T follicular helper cell (primary cell): ENCODE measurements around the gene P2RX4.
"Not testable (repeated sequence)": the region's sequence is repeated elsewhere in the genome, so short reads cannot be mapped to it uniquely, and the experiment has no call there.

ENCODE experiments used
- DNase-seq: peaks from one replicate; pipeline ENCODE4 v3.0.0-alpha.2; 2020; ENCODE audit warnings: low read depth

P2RX4 gene

DNA sequence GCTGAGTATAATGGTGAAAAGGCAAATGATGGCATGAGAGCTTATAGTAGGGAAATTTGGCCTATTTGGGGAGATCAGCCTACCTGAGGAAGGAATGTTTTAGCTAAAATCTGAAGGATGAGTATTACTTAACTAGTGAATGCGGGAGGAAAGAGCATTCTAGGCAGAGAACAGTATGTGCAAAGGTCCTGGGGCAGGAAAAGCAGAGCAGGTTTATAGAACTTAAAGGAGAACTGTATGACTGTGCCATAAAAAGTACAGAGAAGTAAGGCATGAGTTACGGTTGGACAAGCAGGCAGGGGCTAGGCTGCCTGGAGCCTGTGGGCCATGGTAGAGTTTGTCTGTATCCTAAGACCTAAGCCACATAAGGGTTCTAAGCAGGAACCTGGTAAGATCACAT lies 21.7 kb upstream of the P2RX4 start:
- no peak for DNase-seq

DNA sequence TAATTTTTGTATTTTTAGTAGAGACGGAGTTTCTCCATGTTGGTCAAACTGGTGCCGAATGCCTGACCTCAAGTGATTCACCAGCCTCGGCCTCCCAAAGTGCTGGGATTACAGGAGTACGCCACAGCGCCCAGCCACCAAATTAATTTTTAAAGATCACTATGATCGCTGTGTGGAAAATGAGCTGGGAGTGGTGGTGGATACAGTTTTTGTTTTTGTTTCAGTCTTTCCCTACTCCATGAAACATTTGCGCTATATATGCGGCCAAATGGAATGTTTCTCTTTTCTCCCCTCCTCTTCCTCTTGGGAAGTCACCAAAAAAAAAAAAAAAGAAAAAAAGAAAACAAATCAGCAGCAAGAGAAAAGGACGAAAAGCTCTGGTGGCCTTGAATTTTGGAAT lies 20.8 kb upstream of the P2RX4 start:
- DNase-seq: no peak

DNA sequence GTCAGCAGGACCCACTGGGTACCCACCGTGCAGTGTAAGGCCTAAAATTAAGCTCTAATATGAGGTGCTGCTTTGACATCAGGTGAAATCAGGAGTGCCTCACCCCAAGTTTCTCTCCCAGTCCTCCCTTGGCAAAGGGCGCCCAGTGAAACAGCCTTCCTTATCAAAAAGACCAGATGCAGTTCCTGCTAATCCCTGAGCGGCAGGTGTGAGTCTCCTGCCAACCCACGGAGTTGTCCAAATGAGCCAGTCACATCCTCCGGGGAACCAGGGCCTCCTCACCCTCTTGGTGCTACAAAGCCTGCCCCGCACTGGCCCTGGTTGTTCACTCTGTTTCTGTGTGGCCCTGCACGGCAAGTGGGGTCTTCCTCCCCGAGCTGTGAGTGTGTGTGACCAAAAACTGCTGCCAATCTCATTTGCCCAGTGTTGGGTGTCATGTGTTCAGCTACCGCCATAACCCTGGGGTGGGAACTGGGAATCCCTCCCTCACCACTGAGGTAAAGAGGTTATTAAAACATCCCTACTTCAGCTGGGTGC lies 20.2 kb upstream of the P2RX4 start:
- DNase-seq: no peak

DNA sequence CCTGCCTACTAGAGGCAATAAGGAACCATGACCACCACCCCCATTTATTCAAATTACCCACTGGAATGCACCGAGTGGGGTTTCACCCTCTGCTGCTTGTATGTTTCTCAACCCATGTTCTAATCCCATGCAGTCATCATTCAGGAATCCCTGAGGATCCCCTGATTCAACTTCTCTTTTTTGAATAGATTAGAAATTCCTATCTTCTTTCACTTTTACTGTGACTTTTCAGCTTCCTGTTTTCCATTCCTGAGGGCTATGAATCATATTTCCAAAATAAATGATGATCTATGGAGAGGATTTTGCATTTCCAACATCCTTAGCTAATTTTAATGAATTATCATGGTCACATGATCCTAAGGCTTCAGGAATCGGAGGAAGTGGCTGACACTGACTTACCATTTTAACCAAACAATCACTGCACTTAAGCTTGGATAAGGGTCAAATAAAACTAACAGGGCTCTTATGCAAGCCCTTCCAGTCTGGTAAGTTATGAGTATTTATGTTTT lies 19.4 kb upstream of the P2RX4 start:
- no peak for DNase-seq

DNA sequence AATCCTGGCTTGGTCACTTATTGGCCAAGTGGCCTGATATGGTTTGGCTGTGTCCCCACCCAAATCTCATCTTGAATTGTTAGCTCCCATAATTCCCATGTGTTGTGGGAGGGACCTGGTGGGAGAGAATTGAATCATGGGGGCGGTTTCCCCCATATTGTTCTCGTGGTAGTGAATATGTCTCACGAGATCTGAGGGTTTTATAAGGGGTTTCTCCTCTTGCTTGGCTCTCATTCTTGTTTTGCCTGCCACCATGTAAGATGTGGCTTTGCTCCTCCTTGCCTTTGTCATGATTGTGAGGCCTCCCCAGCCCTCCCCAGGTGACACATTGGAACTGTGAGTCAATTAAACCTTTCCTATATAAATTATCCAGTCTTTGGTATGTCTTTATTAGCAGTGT lies 18.8 kb upstream of the P2RX4 start:
- no peak for DNase-seq

DNA sequence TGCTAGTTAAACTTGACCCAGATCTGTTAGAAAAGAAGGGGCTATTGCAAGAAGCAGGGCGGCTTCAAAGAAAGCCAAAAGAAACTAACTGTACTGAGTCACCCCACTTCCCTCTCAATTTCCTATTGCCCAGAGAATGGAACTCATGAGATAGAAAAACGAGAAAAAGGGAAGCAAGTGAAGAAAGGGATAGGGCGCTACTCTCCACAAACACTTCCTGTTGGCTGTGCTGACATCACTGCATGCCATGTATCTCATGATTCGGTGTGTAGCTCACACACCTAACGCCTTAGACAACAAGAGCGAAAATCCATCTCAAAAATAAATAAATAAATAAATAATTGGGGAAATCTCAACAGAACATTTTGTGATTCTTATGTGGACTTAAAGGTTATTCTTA lies 13.0 kb upstream of the P2RX4 start:
- DNase-seq: no peak

DNA sequence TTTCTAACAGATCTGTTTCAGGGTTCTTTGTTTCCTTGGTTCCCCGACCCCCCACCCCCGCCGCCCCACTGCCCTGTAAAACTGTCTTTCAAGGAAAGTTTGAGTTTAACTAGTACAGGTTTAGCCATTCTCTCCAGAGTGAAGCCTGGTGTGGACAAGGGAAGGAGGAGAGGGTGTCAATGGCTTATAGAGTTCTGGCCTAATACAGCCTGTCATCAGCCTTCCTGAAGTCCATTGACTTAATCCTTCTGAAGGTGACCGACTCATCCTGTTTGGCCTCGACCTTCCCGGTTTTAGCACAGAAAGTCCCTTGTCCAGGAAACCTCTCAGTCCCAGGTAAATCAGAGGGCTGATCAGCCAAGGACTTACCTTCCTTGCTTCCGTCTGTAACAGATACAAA lies 11.0 kb upstream of the P2RX4 start:
- no peak for DNase-seq

DNA sequence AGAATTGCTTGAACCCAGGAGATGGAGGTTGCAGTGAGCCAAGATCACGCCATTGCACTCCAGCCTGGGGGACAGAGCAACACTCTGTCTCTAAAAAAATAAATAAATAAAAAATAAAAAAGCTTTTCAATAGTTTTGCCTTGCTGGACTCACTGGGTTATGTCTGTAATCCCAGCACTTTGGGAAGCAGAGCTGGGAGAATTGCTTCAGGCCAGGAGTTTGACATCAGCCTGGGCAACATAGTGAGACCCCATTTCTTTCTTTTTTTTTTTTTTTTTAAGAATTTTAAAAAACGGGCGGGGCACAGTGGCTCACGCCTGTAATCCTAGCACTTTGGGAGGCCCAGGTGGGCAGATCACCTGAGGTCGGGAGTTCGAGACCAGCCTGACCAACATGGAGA lies 8.8 kb upstream of the P2RX4 start:
- not testable (repeated sequence) for DNase-seq

DNA sequence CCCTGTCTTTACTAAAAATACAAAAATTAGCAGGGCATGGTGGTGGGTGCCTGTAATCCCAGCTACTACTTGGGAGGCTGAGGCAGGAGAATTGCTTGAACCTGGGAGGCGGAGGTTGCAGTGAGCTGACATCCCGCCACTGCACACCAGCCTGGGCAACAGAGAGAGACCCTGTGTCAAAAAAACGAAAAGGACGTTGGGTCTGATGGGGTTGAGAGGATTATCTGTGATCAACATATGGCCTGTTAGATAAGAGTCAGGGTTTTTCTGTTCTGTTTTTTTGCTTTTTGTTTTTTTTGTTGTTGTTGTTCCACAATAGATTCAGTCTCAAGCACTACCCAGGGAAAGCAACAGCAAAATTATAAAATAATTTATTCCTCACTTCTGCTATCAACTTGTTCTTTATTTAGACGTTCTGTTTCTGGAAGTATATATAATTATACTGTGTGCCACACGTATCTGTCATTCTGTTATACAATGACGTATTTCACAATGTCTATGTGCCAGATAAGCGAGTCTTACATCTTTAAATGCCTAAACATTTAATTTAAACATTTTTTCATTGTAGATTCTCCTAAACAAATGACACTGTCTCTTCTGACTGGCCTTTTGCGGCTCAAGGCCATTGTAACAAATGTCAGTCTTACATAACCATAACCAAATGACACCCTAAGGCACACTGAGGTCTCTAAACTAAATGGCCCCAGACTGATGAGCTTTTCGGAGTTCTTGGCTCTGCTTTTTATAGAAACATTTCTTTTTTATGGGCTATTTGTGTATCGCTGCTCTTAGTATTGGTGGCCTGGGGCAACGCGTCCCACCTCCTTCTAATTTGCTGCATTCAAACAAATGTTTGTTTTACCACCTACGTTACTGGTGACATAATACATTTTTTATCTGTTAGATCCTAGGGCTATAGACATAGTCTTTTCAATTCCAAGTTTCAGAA lies 7.2 kb upstream of the P2RX4 start:
- DNase-seq: no peak

DNA sequence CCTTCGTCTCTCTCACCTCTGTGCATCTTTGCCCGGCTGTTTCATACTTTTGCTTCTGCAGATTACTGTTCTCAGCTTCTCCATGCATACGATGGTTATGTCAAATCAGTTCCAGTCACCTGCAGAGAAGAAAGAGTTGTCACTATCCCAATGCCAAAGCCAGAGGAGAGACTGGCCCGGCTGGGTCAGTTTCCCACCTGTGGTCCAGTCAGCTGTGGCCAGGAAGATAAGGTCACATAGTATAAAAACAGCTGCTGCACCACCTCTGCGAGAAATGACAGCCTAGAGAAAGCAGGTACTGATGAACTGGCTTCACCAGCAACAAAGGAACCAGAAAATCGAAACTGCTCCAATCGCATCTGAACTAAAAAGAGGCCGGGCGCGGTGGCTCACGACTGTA lies 6.4 kb upstream of the P2RX4 start:
- DNase-seq: no peak

DNA sequence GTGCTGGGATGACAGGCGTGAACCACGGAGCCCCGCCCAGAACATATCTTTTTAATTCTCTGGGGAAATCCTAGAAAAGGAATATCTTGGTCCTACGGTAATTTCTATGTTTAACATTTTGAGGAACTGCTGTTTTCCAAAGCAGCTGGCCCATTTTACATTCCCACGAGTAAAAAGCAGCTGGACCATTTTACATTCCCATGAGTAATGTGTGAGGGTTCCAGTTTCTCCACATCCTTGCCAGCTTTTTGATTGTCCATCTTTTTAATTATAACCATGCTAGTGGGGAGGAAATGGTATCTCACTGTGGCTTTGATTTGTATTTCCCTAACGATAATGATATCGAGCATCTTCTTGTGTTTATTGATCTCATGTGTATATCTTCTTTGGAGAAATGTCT lies 4.4 kb upstream of the P2RX4 start:
- DNase-seq: no peak

DNA sequence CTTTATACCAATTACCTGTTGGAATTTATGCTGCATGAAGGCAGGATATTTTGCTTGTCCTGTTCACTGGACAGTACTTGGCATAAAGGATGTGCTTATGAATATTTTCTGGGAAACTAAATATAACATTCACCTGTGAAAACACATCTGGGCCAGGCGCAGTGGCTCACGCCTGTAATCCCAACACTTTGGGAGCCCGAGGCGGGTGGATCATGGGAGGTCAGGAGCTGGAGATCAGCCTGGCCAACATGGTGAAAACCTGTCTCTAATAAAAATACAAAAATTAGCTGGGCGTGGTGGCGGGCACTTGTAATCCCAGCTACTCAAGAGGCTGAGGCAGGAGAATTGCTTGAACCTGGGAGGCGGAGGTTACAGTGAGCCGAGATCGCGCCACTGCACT lies 1.4 kb upstream of the P2RX4 start:
- DNase-seq: not testable (repeated sequence)

DNA sequence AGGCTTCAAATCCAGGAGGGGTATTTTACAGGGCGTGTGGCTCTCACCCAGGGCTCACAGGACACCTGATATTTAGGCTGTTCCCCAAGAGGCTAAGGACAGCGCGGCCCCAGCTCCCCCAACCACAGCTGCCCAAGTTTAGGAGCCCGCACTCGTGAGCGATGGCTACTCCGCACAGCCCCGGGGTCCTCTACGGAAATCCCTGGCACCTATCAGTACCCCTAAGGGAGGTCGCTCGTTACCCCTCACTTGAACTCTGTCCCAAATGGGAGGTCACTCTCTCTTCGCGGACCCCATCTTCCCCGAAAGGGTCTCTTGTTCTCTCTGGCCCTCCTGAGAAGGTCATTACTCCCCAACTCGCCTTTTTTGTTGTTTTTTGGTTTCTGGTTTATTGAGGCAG lies 708 bp upstream of the P2RX4 start:
- no peak for DNase-seq

DNA sequence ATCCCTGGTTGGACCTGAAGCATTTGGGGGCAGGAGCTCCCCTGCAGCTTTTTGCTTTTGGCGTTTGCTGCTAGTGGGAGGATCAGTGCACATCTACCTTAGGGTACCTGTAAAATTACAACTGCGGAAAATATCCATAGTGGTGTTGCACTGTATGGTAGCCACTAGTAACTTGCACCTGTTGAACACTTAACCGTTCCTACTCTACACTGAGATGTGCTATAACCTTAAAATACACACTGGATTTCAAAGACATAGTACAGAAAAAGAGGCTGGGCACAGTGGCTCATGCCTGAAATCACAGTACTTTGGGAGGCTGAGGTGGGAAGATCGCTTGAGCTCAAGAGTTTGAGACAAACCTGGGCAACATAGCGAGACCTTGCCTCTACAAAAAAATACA lies 2.9 kb downstream of the P2RX4 start:
- DNase-seq: no peak

DNA sequence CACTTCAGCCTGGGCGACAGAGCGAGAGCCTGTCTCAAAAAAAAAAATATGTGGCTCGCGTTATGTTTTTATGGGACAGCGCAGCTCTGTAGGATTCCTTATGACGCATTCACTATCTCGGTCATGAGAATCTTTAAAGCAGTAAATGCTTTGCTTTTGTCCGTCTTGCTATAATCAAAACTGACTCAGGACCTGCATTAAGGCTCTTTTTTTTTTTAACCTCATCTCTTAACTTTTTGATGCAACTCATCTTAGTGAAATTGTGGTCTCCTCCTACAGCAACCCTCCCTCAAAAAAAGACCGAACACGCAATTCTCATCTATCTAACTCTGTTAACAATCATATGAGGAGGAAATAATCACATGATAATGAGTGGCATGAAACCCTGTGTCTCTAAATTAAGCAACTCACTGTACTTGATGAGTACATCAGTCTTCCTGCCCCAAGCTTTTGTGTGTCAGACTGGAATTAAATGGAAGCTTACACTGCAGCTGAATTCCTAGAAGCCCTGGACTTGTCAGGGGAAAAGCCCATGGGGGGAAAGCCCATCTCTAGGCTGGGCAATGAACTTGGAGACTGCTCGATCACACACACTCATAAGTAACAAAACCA lies 4.3 kb downstream of the P2RX4 start:
- DNase-seq: no peak

DNA sequence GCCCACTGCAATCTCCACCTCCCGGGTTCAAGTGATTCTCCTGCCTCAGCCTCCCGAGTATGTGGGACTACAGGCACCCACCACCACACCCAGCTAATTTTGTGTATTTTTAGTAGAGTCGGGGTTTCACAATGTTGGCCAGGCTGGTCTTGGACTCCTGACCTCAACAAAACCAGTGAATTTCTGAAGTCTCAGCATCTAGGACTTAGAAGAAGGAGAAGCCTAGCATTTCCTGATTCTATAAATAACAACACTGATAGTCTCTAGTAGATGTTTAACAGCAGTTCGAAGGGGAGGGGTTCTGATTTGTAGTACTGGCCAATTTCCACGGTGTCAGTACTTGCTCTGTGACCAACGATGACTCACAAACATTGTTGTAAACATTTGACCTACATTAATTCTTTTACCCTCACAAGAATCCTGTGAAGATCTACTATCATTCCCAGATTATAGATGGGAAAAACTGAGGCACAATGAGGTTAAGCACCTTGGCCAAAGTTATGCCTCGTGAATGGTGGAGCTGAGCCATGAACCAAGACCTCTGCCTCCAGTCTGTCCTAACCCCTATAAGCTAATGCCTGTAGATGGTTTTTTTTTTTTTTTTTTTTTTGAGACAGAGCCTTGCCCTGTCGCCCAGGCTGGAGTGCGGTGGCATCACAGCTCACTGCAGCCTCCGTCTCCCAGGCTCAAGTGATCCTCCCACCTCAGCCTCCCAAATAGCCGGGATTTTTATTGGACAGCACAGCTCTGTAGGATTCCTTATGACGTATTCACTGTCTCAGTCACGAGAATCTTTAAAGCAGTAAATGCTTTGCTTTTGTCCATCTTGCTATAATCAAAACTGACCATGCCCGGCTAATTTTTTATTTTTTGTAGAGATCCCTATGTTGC lies 5.2 kb downstream of the P2RX4 start:
- DNase-seq: no peak

DNA sequence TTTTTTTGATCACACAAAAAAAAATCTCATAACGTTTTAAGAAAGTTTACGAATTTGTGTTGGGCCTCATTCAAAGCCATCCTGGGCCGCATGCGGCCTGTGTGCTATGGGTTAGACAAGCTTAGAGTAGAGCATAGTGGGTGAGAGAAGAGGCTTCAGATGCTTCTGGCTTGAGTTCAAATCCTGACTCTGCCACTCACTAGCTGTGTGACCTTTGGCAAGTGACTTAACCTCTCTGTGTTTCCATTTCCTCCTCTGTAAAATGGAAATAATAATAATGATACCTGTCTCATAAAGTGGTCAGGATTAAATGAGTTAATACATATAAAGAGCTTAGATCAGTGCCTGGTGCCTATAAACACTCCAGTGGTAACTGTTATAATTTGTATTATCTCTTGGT lies 6.2 kb downstream of the P2RX4 start:
- no peak for DNase-seq

DNA sequence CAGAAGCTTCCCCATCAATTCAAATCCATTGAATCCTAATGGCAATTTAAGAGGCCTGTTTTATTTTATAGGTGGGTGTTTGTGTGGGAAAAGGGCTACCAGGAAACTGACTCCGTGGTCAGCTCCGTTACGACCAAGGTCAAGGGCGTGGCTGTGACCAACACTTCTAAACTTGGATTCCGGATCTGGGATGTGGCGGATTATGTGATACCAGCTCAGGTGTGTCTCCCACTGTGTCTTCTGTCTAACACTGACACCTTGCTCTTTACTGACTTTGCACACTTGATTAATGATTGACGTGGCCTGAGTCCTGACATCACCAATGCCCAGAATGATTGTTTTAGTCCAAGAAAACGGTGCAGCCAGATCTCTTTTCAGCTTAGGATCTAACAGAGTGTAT lies 7.1 kb downstream of the P2RX4 start:
- no peak for DNase-seq

DNA sequence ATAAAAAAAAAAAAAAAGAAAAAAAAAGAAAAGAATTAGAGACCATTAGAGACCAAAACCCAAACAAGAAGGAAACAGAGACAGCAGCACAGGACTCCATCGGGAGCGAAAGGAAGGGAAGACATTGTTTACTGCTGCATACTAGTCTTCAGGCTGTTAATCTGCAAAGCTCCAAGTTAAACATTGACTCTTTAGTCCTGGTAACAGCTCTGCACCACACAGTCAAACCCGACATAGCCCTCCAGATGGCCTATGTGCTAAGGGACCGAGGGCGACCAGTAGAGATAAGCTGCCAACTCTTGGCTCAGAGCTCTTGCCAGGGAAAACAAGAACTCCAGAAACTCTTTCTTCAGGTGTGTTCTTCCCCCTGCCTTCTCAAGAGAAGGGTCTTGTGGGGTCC lies 7.8 kb downstream of the P2RX4 start:
- DNase-seq: no peak

DNA sequence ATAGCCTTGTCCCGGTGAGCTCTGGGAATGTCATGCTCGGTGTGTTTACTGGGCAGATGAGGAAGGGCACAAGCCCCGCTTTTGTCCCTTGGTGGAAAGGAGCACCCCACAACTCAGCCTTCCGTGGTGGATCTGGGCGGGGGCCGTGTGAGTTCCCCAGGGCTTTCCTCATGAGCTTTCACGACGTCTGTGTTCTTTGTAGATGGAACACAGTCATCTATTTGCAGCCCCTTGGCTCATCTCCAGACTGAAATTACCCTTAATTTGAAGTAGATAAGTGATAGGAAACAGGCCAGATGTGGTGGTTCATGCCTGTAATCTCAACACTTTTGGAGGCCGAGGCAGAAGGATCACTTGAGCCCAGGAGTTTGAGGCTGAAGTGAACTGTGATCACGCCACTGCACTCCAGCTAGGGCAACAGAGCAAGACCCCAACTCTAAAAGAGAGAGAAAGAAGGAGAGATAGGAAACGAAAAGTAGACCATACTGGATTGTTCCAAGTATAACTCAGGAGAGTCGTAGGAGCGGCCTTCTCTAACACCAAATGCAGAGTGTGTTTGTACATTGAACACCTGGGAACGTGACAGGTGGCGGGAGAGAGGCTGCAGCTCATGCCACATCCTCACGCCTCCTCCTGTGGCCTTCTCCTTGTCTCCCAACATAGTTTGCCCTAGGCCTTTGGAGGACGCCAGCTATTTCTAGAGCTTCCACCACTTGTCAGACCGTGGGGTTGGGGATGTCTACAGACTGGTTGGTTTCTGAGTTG lies 8.8 kb downstream of the P2RX4 start:
- no peak for DNase-seq

DNA sequence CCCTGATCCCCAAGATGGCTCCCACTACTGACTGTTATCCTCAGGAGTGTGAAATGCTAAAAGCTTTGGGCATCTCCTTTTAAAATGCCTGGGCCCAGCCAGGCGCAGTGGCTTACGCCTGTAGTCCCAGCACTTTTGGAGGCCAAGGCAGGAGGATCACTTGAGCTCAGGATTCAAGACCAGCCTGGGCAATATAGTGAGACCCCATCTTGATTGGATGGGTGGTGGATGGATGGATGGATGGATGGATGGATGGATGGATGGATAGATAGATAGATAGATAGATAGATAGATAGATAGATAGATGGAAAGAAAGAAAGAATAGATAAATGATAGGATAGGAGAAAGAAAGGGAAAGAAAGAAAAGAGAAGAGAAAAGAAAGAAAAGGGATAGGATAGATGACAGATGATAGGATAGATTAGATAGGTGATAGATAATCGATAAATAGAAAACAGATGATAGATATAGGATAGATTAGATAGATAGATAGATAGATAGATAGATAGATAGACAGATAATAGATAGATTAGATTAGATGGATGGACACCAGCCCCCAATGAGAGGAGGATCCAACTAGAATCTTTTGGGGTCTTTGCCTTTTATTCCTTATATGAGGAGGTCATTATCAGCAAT lies 9.5 kb downstream of the P2RX4 start:
- no peak for DNase-seq
